Amniotic stem cell (primary cell): ENCODE measurements around the gene FOXN4.
"Not testable (repeated sequence)": the region's sequence is repeated elsewhere in the genome, so short reads cannot be mapped to it uniquely, and the experiment has no call there.

Experiments used
- DNase-seq: peaks from one replicate; lab custom pipeline; 2025; lab: John Stamatoyannopoulos, UW

The FOXN4 gene, protein sequence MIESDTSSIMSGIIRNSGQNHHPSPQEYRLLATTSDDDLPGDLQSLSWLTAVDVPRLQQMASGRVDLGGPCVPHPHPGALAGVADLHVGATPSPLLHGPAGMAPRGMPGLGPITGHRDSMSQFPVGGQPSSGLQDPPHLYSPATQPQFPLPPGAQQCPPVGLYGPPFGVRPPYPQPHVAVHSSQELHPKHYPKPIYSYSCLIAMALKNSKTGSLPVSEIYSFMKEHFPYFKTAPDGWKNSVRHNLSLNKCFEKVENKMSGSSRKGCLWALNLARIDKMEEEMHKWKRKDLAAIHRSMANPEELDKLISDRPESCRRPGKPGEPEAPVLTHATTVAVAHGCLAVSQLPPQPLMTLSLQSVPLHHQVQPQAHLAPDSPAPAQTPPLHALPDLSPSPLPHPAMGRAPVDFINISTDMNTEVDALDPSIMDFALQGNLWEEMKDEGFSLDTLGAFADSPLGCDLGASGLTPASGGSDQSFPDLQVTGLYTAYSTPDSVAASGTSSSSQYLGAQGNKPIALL

DNA sequence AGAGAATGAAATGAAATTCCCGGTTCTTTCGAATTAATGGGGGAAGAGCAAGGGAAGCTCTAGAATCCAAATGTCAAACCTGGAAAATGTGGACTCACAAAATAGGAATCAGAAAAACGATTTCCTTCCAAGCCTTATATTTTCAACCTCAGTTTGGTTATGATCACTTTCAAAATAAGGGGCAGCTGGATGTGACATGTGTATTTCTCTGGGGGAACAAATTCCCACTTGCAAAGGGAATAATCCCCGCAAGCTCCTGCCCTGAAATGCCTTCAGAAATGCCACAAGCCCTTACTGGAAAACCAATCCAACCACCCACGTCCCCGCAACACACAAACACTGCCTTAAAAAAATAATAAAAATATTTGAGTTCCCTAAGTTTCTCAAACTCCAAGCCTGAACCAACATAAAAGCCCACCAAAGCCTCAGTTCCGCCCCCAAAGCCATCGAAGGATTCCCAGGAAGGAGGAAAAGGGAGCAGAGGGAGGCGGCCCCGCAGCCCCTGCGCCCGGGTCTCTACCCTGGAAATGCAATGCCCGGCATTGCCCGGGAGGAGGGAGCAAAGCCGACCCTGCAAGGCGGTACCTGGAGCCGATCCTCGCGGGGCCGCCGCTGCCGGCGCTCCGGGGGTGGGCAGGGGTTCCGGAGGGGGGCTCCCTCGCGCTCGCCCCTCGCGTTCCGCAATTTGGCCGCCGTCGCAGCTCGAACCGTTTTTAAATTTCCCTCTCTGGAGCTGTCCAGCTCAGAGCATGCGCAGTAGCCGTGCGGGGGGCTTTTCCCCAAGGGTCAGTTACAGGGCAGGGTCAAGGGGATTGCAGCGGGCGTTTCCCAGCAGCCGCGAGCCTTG, at the start of gene FOXN4:
Gene FOXN4, minus strand, starts transcription at position 751 of the 847 bp plus-strand sequence. CDS start 963 bp downstream, outside the sequence.
- DNase-seq = no peak

DNA sequence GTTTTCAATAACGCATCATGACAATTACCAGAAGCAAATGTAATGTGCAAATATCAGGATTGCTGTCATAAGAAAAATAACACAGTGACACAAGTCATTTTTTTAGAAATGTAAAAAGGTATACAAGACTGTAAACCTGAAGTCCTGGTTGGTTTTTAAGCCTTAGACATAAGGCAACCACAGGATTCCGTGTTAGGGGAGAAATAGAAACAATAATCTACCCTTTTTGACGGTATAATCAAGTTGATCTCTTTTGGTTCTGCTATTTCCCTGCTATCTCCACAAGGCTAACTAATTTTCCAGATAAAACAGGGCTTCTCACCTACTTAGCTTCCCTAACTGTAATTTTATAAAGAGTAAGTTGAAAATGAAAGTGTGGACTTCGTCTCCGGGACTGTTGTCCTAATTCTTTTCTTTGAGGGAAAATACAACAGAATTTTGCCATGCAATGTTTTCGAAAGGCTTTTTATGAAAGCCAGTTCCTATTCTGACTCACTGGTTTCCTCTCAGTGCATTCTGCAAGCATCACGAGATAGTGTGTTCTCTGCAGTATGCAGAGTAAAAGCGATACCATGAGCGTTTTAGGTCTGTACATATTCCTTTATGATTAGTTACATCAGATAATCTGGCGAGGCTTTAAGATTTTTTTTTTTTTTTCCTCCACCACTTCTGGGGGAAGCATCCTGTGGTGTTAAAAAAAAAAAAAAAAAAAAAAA, 49.2 kb upstream of the FOXN4 start:
- no peak for DNase-seq

DNA sequence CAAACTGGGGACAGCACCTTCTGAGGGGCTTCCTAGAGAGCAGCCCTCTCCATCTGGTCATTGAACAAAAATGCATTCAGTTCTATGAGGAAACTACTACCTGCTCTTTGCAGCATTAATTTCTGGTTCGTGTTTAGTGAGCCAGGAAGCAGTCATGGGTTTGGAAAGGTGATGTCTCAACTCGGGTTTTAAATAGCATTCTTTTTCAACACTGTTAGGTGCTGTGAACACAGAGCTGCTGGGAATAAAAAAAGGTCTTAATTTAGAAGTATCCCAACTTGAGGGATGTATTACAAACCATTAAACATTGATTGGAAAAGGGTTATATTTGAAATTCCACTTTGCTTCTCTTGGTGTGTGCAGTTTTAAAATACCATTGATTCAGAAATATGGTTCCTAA, 47.9 kb upstream of the FOXN4 start:
- DNase-seq = no peak

DNA sequence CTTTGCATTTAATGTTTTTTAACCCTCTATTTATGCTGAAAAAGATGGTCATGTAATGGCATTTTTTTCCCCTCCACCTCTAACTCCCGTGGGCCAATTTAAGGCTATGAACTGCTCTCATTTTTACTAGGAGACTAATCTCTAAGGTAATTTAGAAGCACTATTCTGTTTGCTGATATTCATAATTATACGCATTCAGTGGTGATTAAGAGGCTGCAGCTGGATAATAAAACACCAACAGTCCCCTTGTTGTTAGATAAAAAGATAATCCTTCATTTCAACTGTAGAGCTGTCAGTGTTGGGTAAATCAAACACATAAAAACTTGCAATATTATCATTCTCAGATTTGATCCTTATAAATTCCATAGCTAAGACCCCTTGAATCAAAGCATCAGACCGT, 47.5 kb upstream of the FOXN4 start:
- no peak for DNase-seq

DNA sequence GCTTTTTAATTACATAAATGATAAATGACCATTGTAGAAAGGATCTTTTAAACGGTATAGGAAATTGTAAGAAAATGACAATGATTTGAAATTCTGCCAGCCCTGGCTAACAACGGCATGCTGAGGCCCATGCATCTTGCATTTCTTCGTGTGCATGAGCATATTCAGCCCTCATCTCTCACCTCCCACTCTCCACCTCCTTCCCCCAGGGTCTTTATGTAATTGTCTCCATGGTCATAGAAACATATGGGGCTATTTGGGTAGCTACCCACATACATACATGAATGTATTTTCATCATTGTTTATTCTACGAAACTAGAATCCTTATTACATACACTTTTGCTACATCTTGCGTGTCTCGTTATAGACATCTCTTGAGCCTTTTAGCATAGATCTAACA, 43.1 kb upstream of the FOXN4 start:
- no peak for DNase-seq

DNA sequence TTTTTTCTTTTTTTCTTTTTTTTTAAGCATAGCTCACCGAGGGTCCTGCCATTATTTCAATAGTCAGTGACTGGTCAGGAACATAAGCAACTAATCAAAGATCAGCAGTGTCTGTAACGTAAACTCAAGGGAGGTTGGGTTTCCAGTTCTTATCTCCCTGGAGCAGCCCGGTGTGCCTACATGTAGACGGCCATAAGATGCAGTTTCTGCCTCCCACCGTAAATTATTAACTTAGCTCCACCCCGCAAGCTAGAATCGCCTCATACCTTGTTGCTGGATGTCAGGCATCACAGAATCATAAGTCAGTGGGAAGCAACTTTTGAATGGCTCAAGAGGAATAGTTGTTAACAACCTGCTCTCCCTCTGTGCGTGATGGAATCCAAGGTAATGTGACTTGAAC, 38.5 kb upstream of the FOXN4 start, which contains the start of gene MYO1H:
Gene MYO1H, plus strand, starts transcription at position 312 of the 400 bp plus-strand sequence. Its CDS starts 61 bp downstream, at position 373.
- DNase-seq = no peak

DNA sequence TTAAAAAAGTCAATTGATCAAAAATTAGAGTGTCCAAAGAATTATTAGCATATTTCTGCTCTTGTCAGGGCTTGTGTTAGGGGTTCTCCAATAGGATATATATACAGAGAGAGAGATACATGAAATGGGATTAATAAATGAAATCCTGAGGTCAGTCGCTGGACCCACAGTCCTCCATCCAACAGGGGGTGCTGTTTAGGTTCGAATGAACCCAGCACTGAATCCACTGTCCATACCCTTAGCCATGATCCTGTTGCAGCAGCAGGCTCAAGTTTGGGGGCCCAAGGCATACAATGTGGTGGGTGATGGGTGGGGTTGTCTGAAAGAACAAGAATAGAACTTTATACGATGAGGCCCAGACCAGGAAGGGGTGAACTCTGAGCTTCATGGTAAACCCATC, 37.8 kb upstream of the FOXN4 start:
- no peak for DNase-seq

DNA sequence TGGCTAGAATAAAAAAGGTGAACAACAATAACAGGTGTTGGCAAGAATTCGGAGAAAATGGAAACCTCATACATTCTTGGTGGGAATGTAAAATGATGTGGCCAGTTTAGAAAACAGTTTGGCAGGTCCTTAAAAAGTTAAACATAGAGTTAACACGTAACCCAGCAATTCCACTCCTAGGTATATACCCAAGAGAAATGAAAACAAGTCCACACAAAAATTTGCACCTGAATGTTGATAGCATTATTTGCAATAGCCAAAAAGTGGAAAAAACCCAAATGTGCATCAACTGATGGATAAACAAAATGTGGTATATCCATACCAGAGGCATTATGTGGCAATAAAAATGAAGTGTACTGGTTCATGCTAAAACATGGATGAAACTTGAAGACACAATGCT, 36.3 kb upstream of the FOXN4 start:
- DNase-seq = no peak

DNA sequence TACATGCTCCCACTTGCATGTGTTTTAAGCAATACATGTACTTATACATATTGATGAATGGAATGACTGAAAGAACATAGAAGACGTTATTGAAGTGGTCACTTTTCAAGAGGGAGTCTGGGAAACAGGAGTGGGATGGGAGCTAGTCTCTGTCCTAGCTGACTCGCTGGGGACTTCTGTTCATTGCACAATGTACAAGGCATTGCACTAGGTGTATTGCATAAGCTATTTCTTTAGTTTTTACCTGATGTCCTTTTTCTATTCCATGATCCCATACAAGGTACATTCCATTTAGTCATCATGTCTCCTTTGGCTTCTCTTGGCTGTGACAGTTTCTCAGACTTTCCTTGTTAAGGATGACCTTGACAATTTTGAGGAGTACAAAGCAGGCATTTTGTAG, 34.6 kb upstream of the FOXN4 start:
- DNase-seq = no peak

DNA sequence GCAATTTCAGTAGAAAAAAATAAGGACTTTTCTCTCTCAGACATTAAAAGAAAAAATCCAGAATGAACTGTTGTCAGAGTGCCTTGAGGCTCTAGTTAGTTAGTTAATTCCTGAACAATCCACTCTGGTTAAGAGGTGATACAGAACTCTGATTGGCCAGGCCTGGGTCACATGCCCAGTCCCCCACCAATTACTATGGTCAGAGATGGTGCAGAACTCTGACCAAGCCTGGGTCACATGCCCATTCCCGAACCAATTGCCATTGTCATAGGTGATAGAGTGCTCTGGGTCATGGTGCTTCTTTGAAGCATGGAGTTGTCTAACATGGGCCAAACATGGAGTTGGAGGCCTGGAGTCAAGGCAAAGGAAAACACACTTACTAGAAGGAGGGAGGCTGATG, 27.5 kb upstream of the FOXN4 start:
- no peak for DNase-seq

DNA sequence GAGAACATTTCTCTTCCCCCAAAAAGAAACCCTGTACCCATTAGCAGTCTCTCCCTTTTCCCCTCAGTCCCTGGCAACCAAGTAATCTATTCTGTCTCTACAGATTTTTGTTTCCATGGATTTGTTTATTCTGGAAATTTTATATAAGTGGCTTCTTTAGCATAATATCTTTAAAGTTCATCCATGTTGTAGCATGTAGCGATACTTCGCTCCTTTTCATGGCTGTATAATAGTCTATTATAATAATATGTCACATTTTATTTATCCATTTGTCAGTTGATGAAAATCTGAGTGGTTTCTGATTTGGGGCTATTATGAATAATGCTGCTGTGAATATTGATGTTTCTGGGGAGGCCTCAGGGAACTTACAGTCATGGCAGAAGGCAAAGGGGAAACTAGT, 25.8 kb upstream of the FOXN4 start:
- no peak for DNase-seq

DNA sequence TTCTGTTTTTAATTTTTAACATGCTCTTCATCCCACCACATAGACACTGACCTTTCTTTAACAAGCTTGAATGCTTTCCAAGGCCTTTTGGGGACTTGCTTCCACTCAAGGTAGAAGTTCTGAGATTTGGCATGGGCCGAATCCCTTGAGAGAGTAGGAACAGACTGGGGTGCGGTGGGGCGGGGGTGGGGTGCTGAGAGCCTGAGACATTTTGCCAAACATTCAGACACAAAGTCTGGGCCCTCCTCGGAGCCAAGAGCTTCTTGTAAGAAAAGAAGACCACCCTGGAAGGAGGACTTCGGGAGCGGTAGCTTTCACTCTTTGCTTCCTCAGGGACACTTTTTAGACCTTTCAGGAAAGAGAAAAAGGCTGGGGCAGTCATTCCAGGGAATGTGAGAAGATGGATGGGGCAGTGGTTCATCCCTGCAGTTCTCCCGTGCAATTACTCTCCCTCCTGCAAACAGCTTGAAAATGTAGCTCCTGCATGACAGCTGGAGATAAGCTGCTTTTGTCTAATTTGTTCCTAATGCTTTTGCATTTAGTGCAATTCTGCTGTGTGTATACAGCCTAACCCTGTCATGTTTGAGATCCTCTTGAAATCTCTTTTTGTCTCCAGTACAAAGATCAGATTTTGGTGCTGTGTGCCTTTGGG, 22.3 kb upstream of the FOXN4 start:
- no peak for DNase-seq

DNA sequence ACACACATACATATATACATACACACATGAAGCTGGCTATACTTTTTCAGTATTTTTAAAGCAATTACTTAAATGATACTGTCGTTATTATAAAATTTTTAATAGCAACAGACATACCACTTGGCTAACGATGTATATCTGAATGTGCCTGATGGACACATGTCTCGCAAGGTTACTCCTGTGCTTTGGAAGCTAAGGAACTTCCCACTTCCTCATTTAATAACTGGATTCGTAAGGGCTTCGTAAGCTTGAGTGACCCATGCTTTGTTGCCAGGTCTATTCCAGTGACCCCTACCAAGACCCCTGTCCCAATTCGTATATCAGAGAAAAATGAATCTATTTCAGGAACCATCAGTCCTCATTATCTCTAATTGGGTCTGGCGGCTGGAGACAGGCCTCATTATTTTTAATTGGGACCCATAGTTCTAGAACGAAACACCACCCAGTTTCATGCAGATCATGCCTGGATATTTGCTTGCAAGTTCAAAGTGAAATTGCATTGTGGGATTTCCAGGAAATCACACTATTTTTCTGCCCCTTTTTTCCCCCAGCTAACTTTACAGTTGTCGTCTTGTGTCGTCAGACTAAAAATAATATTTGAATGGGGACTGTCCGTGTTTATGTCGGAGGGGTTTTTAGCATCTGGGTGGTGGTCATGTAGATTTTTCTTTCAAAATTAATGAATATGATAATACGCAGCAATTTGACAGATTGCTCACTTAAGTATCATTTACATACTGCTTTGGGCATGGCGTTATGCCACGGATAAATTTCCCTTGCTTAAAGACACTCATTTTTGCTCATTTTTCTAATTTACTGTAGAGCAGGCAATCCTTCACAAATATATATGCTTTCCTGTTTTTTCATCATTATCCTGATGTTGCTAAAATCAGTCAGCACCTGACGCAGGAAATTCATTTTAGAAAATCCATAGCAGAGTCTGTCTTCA, 21.5 kb upstream of the FOXN4 start:
- DNase-seq = no peak

DNA sequence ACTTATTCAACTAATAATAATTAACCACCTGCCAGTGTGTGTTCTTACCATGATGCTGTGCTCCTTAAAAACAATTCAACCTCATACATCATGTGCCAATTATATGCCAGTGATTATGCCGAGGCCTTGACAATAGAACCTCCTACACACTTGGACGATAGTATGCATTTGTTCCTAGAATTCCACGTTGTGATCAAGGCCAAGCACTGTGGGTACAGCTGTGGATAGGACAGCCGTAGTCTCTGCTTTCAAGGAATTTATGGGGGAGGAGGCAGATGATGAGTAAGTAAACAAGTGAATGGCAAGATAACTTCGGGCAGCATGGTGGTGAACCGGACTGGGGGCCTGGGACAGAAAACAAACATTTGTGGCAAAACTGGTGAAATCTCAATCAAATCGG, 20.6 kb upstream of the FOXN4 start:
- DNase-seq = no peak

DNA sequence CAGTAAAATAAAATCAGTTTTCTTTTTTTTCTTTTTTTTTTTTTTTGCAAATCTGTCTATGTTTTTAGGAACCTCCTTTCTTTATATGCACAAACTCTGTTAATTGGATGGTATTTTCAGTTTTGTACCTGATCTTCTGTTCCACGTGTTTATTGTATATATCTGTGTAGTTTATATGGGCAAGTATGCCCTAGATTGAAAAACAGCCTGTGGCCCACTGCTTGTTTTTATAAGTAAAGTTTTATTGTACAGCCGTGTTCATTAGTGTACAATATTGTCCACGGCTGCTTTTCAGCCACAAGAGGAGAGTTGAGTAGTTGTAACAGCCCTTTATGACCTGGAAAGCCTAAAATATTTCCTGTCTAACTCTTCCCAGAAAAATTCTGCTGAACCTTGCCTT, 19.9 kb upstream of the FOXN4 start:
- DNase-seq = no peak

DNA sequence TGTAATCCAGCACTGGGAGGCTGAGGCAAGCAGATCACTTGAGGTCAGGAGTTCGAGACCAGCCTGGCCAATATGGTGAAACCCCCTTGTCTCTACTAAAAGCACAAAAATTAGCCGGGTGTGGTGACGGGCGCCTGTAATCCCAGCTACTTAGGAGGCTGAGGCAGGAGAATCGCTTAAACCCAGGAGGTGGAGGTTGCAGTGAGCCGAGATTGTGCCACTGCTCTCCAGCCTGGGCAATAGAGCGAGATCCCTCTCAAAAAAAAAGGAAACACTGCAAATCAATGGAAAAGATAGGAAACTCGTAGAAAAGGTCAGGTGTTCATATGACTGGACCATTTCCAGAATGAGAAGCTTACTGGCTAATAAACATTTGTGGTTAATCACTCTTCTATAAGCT, 12.2 kb upstream of the FOXN4 start:
- DNase-seq = not testable (repeated sequence)

DNA sequence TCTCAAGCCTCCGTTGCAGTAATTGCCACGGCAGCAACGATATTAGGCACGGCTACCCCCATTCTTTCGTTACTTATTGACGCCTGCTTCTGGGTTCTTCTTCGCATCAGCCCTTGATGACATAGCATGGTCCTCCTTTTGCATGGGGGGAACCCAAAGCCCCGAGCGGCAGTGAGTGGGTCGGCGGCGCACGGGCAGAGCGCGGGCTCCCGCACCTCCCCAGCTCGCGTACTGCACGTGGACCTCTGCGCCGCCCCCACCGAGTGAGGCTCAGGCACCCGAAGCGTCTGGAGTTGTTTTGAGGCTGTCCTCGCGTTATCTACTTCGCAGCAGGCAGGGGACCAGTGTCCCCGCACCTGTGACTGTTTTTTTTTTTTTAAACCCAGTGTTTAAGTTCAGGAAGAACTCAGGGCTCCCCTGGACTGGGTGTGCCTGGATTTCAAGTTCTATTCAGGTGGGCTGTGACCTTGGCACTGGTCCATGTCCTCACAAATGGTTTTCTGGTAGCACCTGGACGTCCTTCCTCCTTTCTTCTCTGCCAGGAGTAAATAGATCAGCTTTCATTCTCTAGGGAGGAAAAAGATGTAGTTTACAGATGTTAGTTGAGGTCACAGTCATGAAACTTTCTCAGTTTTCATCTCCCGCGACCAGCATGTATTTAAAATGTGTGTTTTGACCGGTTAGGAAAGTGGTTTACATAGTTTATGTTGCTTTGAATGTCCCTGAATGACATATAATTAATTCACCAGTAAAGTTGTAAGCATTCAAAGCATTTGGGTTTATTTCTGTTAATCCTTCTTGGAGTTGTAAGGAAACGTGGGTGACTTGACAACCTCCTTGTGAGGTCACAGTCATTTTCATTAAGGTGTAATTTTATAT, 1.4 kb upstream of the FOXN4 start:
- no peak for DNase-seq

DNA sequence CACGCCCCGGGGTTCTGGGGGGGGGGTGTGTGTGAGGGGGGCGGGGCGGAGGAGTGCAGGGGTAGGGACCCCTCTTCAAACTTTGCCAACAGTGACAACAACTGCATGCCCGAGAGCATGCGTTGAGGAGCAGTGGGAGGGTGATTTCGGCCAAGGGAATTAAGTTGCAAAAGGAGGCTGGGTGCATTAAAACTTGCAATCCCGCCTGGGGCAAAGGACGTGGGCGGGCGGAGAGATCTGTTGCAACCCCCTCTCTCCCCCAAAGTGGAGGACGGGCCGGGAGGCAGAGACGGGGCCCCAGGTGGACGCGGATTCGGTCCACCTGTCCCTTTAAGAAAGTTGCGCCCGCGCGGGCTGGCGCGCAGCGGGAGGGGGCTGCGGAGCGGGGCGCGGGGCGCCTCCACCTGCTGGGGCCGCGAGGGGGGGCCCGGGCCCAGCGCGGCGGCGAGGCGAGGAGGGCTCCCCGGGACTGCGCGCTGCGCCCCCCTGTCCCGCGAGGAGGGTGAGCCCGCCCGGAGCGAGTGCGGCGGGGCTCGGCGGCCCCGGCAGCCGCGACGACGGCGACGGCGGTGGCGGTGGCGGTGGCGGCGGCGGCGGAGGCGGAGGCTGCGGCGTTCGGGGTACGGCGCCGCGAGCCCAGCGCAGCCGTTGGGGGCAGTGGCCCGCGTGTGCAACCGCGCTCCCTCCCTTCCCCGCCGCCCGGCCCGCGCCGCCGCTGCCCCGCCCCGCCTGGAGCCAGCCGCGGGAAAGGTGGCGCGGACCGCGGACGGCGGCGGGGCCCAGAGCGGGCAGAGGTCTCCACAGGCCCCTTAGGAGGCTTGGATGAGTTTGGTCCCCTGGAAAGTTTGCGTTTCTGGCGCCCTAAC, 530 bp upstream of the FOXN4 start:
- no peak for DNase-seq

DNA sequence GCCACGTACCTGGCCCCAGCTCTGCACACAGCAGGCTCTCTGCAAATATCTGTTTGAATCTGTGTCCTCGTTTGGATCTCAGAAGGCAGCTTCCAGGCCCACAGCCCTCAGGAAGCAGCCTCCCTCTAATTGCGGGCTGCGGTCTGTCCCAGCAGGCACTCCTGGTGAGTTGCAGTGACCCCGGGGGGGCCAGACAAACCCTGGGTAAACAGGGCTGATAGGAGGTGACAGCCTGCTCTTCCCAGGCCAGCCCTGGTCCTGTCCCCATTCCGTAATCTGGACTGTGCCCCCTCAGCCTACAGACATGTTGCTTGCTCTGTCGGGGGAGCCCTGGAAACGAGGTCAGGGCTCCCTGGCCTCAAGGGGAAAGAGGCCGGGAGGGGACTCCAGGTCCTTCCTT, 2.0 kb downstream of the FOXN4 start:
- DNase-seq = no peak
